CD4-positive, CD25-positive, alpha-beta regulatory T cell (primary cell): ENCODE data around the gene MAGI2. TPM values are rescaled to one million over a fixed set of nuclear protein-coding genes. Genes with fewer than 3 reads are reported as not detected.

ENCODE experiments used
- ATAC-seq, 2 donors: fragments of 150-1000 bp; cut with Tn5 transposase; one replicate each; pipeline ENCODE4 v1.10.0; 2021; ENCODE audit warnings: low read depth in 2 of 2, moderate number of reproducible peaks in 2 of 2, moderate library complexity in 1 of 2
- DNase-seq, 3 donors: peaks; one replicate each; pipeline versions ENCODE4 v3.0.0 to v3.0.0-alpha.2; 2012 to 2022; ENCODE audit warnings: mixed read lengths in 1 of 3
- H3K27ac ChIP-seq: one replicate; pipeline ENCODE4 v1.7.0; 2013; ENCODE audit warnings: mild to moderate bottlenecking, low read length; ENCODE audit not compliant: insufficient read depth, poor library complexity, severe bottlenecking
- H3K27me3 ChIP-seq: one replicate; pipeline ENCODE4 v1.7.0; 2013; ENCODE audit warnings: low read length; ENCODE audit not compliant: control insufficient read depth, insufficient read depth
- H3K36me3 ChIP-seq: one replicate; pipeline ENCODE4 v1.7.0; 2013; ENCODE audit warnings: mild to moderate bottlenecking, low read length, moderate library complexity; ENCODE audit not compliant: control insufficient read depth, insufficient read depth
- H3K4me1 ChIP-seq: 2 replicates; pipeline ENCODE4 v1.7.0; 2013; ENCODE audit warnings: mild to moderate bottlenecking, low read length; ENCODE audit not compliant: insufficient read depth, control insufficient read depth, poor library complexity, severe bottlenecking
- H3K4me3 ChIP-seq: one replicate; pipeline ENCODE4 v1.7.0; 2013; ENCODE audit warnings: low read depth, mild to moderate bottlenecking, low read length, moderate library complexity
- H3K9me3 ChIP-seq, 2 experiments: 1 replicate in 1 of 2; 2 replicates in 1 of 2; pipeline ENCODE4 v1.7.0; 2013; ENCODE audit warnings: low read length in 2 of 2, mild to moderate bottlenecking in 1 of 2, moderate library complexity in 1 of 2; ENCODE audit not compliant: control insufficient read depth in 2 of 2
- H3K27ac Mint-ChIP-seq, 3 donors: one replicate each; pipeline ENCODE4 v1.8.0; 2020 to 2022; ENCODE audit warnings: mild to moderate bottlenecking in 3 of 3, mixed read lengths in 3 of 3, moderate library complexity in 2 of 3
- H3K27me3 Mint-ChIP-seq: one replicate; pipeline ENCODE4 v1.8.0; 2022; ENCODE audit warnings: mild to moderate bottlenecking, mixed read lengths
- H3K36me3 Mint-ChIP-seq: one replicate; pipeline ENCODE4 v1.8.0; 2020; ENCODE audit warnings: mixed read lengths
- H3K4me1 Mint-ChIP-seq, 4 donors: one replicate each; pipeline ENCODE4 v1.8.0; 2020 to 2022; ENCODE audit warnings: mixed read lengths in 4 of 4, mild to moderate bottlenecking in 1 of 4
- H3K4me3 Mint-ChIP-seq, 4 donors: one replicate each; pipeline ENCODE4 v1.8.0; 2020 to 2022; ENCODE audit warnings: mild to moderate bottlenecking in 4 of 4, mixed read lengths in 4 of 4, moderate library complexity in 3 of 4
- H3K9me3 Mint-ChIP-seq, 7 donors: one replicate each; pipeline ENCODE4 v1.8.0; 2020 to 2022; ENCODE audit warnings: mixed read lengths in 7 of 7, mild to moderate bottlenecking in 3 of 7, moderate library complexity in 2 of 7
- polyA plus RNA-seq, 4 donors: library from polyadenylated mRNA; unstranded; fragments of 300-500 nt; fragmentation: Illumina TruSeq; gene quantifications; one replicate each; pipeline ENCODE4 v1.2.3, GENCODE V29; 2021
- total RNA-seq: library from RNA; stranded (reverse); gene quantifications from one replicate; pipeline ENCODE4 v1.2.3, GENCODE V29; 2022

Gene MAGI2
- total and polyA plus RNA-seq, 5 donors from 2014 or later, result not detected

DNA sequence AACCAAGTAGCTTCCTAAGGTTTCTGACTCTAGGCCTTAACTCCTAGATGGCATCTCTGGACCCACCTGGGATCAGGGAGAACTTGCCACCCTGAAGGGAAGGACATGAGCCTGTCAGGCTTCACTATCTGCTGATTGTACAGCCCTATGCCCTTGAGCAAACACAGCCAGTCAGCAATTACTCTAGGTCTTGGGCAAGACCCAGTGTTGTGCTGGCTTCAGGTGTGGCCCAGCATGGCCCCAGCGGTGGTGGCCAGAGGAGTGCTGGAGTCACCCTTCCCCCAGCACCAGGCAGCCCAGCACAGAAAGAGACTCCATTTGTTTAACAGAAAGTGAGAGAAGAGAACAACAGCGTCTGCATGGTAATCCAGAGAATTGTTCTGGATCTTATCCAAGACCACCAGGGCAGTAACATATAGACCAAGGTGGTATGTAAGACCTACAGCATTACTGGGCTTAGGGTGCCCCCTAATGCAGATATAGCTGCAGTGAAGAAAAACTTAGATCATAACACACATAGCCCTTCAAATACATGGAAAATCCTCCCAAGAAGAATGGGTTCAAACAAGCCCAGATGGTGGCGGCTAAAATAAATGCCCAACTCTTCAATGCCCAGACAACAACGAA, 207.7 kb downstream of the MAGI2 start:
- no peak overlapping the region for H3K4me3 ChIP-seq
- H3K9me3 ChIP-seq, result peaks cover 4 to 8% of the 10 kb centered on the region in 2 experiments
- ATAC-seq (no peak), DNase-seq (no peak)
- H3K36me3 Mint-ChIP-seq, result no peaks in the 10 kb centered on the region
- no peaks in the 10 kb centered on the region for H3K4me1 Mint-ChIP-seq
- H3K27ac ChIP-seq, result no peak overlapping the region
- no peaks in the 10 kb centered on the region for H3K27me3 Mint-ChIP-seq
- no peaks in the 10 kb centered on the region for H3K27me3 ChIP-seq
- no peak overlapping the region for H3K27ac Mint-ChIP-seq
- H3K9me3 Mint-ChIP-seq, result peaks cover 0 to 16% (median 4%) of the 10 kb centered on the region in 7 donors
- no peaks in the 10 kb centered on the region for H3K36me3 ChIP-seq
- H3K4me1 ChIP-seq, result no peaks in the 10 kb centered on the region
- no peak overlapping the region for H3K4me3 Mint-ChIP-seq

DNA sequence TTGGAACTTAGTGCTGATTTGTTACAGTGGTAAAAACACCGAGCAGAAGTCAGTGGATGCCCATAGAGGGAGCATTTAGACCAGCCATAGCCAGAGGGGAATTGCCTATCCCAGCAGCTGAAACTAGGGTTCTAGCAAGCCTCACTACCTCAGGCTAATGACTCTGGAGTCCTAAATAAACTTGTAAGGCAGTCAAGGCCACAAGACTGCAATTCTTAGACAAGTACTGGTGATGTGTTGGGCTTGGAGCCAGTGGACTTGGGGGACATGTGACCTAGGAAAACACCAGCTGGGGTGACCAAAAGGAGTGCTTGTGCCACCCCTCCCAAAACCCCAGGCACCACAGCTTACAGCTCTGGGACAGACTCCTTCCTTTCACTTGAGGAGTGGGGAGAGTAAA, 209.0 kb downstream of the MAGI2 start:
- Histone ChIP-seq H3K9me3 (peaks cover 4 to 8% of the 10 kb centered on the region in 2 experiments), H3K4me3 (no peak overlapping the region), H3K4me1 (no peaks in the 10 kb centered on the region), H3K36me3 (no peaks in the 10 kb centered on the region), H3K27ac (no peak overlapping the region), H3K27me3 (no peaks in the 10 kb centered on the region)
- no peaks in the 10 kb centered on the region for H3K27me3 Mint-ChIP-seq
- no peak overlapping the region for H3K4me3 Mint-ChIP-seq
- DNase-seq (no peak), ATAC-seq (no peak)
- no peaks in the 10 kb centered on the region for H3K36me3 Mint-ChIP-seq
- H3K4me1 Mint-ChIP-seq, result no peaks in the 10 kb centered on the region
- H3K9me3 Mint-ChIP-seq, result peaks cover 0 to 12% (median 5%) of the 10 kb centered on the region in 7 donors
- no peak overlapping the region for H3K27ac Mint-ChIP-seq

DNA sequence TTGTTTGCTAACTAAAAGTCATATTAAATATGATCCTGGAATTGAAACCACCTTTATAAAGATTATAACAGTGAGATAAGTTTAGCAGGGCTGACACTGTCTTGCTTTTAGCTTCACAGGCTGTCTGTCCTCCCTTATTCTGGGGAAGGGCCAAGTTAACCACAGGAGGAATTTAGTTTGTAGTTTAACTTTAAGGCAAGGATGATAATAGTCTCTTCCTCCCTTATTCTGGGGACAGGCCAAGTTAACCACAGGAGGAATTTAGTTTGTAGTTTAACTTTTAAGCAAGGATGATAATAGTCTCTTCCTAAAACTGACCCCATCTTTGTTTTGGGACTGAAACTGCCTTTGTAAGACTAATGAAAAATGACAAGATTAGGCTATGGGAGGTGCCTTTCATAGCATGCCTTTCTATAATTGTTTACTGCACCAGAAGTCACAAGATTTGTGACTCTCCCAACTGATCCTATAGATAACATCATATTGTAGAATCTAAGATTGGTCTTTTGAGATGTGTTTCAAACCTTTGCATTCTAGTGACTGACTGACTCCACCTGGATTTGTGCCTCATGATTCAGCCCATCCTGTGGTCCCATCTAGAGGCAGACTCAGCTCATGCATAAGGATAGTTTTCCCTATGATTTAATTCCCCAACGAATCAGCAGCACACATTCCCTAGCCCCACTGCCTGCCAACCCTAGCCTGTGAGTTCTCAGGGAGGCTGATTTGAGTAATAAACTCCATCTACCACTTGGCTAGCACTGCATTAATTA, 212.0 kb downstream of the MAGI2 start:
- no peak overlapping the region for H3K27ac Mint-ChIP-seq
- H3K36me3 Mint-ChIP-seq, result no peaks in the 10 kb centered on the region
- H3K27me3 Mint-ChIP-seq, result no peaks in the 10 kb centered on the region
- ATAC-seq (no peak), DNase-seq (no peak)
- no peak overlapping the region for H3K4me3 Mint-ChIP-seq
- H3K4me3 ChIP-seq, result no peak overlapping the region
- H3K9me3 Mint-ChIP-seq, result peaks cover 0 to 12% (median 5%) of the 10 kb centered on the region in 7 donors
- peaks cover 4 to 8% of the 10 kb centered on the region in 2 experiments for H3K9me3 ChIP-seq
- no peaks in the 10 kb centered on the region for H3K4me1 Mint-ChIP-seq
- H3K36me3 ChIP-seq, result no peaks in the 10 kb centered on the region
- H3K27me3 ChIP-seq, result no peaks in the 10 kb centered on the region
- no peak overlapping the region for H3K27ac ChIP-seq
- H3K4me1 ChIP-seq, result no peaks in the 10 kb centered on the region

- Mint-ChIP-seq H3K9me3 (peaks cover 1 to 10% (median 7%) of the 10 kb centered on the region in 7 donors), H3K27me3 (no peaks in the 10 kb centered on the region), H3K4me1 (no peaks in the 10 kb centered on the region), H3K4me3 (no peak overlapping the region), H3K27ac (no peak overlapping the region), H3K36me3 (no peaks in the 10 kb centered on the region)
- no peaks in the 10 kb centered on the region for H3K36me3 ChIP-seq
- no peaks in the 10 kb centered on the region for H3K27me3 ChIP-seq
- H3K4me3 ChIP-seq, result no peak overlapping the region
- no peak overlapping the region for H3K27ac ChIP-seq
- no peak for DNase-seq
- no peaks in the 10 kb centered on the region for H3K4me1 ChIP-seq
- ATAC-seq, result no peak
- H3K9me3 ChIP-seq, result peaks cover 4 to 8% of the 10 kb centered on the region in 2 experiments
These were observed 213.1 kb downstream of the MAGI2 start for GRCh38 chr7:79240413-79240812.

DNA sequence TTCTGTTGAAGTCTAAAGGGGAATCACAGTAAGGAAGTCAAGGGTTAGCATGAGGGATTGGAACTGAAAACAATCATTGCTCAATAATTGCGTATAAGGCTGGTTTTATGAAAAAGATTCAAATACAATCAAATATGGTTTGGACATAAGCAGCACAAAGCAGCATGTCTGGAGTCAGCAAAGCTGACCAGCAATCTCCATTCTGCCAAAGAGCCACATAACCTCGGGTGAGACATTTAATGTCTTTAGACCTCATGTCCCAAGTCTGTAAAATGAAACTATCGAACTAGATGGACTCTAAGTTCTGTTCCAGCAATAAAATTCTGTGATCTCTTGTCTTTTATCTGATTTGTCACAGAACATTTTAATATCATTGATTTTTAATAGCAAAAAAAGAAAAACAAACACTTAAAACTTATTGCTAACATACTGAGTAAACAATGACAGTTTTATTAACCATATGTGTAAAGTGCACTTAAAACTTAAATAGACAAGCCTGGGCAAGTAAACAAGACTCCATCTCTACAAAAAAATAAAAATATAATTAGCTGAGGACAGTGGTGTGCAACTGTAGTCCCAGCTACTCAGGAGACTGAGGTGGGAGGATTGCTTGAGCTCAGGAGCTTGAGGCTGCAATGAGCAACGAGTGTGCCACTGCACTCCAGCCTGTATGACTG, 217.0 kb downstream of the MAGI2 start:
- DNase-seq (no peak), ATAC-seq (no peak)
- no peak overlapping the region for H3K27ac ChIP-seq
- no peaks in the 10 kb centered on the region for H3K4me1 Mint-ChIP-seq
- H3K36me3 ChIP-seq, result no peaks in the 10 kb centered on the region
- H3K4me3 ChIP-seq, result no peak overlapping the region
- no peak overlapping the region for H3K27ac Mint-ChIP-seq
- no peaks in the 10 kb centered on the region for H3K27me3 Mint-ChIP-seq
- peaks cover 0 to 10% (median 5%) of the 10 kb centered on the region in 7 donors for H3K9me3 Mint-ChIP-seq
- no peaks in the 10 kb centered on the region for H3K4me1 ChIP-seq
- H3K36me3 Mint-ChIP-seq, result no peaks in the 10 kb centered on the region
- no peak overlapping the region for H3K4me3 Mint-ChIP-seq
- H3K27me3 ChIP-seq, result no peaks in the 10 kb centered on the region
- H3K9me3 ChIP-seq, result no peaks in the 10 kb centered on the region

DNA sequence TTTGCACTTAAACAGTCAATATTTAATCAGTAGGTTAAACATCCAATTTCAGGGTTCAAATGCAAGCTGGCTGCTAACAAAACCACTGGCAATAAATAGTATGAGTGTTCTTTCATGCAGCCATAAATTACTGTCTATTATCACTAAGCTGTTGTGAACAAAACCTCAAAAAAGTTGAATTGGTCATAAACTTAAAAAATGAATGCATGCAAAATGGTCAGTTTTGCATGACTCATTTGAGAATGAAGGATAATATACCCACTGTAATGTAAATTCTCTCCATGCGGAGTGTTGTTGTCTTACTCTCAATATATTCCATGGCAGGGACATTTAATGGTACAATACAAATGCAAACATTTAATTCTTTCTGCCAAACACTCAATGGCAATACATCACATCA, 226.4 kb downstream of the MAGI2 start:
- H3K27me3 ChIP-seq, result no peaks in the 10 kb centered on the region
- Mint-ChIP-seq H3K4me1 (no peaks in the 10 kb centered on the region), H3K9me3 (peaks cover 0 to 7% (median 3%) of the 10 kb centered on the region in 7 donors), H3K4me3 (no peak overlapping the region), H3K27ac (no peak overlapping the region), H3K27me3 (no peaks in the 10 kb centered on the region), H3K36me3 (no peaks in the 10 kb centered on the region)
- no peak for DNase-seq
- no peak overlapping the region for H3K27ac ChIP-seq
- no peak overlapping the region for H3K4me3 ChIP-seq
- no peaks in the 10 kb centered on the region for H3K4me1 ChIP-seq
- no peaks in the 10 kb centered on the region for H3K9me3 ChIP-seq
- no peaks in the 10 kb centered on the region for H3K36me3 ChIP-seq
- ATAC-seq, result no peak

DNA sequence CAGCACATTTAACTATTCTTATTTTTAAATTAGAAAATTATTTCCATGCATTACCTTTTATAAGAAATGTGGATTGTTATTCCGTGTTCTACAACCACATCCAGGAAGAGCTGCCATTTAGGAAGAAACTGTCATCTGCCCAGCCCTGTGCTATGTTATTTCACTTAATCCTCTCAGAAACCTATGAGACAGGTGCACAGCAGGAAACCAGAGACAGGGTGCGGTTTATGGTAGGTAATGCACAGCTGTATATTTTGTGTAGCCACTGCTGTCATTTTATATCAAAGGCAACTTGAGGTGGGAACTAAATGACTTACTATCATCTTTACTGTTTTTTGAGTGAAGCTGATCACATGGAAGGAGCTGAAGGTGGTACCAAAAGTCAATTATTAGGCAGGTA, 232.3 kb downstream of the MAGI2 start:
- Histone ChIP-seq H3K27ac (no peak overlapping the region), H3K9me3 (no peaks in the 10 kb centered on the region), H3K4me3 (no peak overlapping the region), H3K36me3 (no peaks in the 10 kb centered on the region), H3K4me1 (no peaks in the 10 kb centered on the region), H3K27me3 (no peaks in the 10 kb centered on the region)
- Mint-ChIP-seq H3K36me3 (no peaks in the 10 kb centered on the region), H3K4me1 (no peaks in the 10 kb centered on the region), H3K27me3 (no peaks in the 10 kb centered on the region), H3K9me3 (peaks cover 0 to 6% (median 0%) of the 10 kb centered on the region in 7 donors), H3K27ac (no peak overlapping the region), H3K4me3 (no peak overlapping the region)
- no peak for DNase-seq
- ATAC-seq, result no peak
